Peyer's patch (tissue), 4 donors: ENCODE measurements around the gene ARMC9.

ENCODE experiments used
- POLR2A ChIP-seq, 2 donors: fragments of 450-650 bp; IDR thresholded peaks; one replicate each; pipeline ENCODE4 v1.5.1; 2017; ENCODE audit warnings: antibody characterized with exemption in 2 of 2, mild to moderate bottlenecking in 2 of 2, moderate library complexity in 2 of 2
- TF ChIP-seq, protein P1 (sequence below), 6 experiments: fragments of 450-650 bp in 4 of 6; fragments of 200-600 bp in 2 of 6; sonication (generic) in 1 of 6; IDR thresholded peaks; one replicate each; pipeline ENCODE4 v1.5.1; 2017 to 2019; ENCODE audit warnings: antibody characterized with exemption in 6 of 6, mild to moderate bottlenecking in 3 of 6, moderate library complexity in 1 of 6

DNA sequence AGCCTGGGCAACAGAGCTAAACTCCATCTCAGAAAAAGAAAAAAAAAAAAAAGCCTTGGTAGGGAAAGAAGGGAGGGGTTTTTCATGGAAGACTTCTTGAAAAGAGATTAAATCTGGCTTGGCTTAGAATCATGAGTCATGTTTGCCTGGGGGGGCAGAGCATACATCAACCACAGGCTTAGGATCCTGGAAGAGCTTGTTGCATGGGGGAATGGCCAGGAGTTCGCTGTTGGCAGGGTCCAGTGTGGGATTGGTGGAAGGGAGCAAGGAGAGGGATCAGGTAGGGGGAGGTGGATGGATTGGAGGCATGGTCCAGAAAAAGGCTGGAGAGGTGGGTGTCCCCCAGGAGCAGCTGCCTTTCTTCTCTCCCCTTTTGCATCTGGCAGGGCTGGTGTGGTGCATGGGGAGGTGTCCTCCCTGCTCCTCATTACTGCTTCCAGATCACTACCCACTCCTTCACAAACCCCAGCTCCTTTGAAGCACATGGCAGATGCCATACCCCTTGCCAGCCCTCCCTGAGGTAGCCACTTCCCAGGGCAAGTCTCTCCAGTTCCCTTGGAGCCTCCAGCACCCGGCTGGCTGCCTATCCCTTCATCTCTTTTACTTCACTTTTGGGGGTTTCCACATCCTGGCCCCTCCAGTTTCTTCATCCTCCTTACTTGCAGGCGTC is 2.5 kb downstream of the ARMC9 start:
- TF ChIP-seq, protein P1, sequence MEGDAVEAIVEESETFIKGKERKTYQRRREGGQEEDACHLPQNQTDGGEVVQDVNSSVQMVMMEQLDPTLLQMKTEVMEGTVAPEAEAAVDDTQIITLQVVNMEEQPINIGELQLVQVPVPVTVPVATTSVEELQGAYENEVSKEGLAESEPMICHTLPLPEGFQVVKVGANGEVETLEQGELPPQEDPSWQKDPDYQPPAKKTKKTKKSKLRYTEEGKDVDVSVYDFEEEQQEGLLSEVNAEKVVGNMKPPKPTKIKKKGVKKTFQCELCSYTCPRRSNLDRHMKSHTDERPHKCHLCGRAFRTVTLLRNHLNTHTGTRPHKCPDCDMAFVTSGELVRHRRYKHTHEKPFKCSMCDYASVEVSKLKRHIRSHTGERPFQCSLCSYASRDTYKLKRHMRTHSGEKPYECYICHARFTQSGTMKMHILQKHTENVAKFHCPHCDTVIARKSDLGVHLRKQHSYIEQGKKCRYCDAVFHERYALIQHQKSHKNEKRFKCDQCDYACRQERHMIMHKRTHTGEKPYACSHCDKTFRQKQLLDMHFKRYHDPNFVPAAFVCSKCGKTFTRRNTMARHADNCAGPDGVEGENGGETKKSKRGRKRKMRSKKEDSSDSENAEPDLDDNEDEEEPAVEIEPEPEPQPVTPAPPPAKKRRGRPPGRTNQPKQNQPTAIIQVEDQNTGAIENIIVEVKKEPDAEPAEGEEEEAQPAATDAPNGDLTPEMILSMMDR (IDR thresholded peaks at IDR 0.05), result no peak
- TF ChIP-seq POLR2A (IDR thresholded peaks at IDR 0.05), result no peak
